Effector memory CD8-positive, alpha-beta T cell (primary cell): Measurements from ENCODE around the gene PRADC1.

Experiments
- ATAC-seq: fragments of 150-1000 bp; cut with Tn5 transposase; replicated peaks from 2 replicates; pipeline ENCODE4 v1.10.0; 2021; ENCODE audit warnings: mild to moderate bottlenecking, moderate library complexity
- DNase-seq, 3 experiments: peaks; one replicate each; pipeline ENCODE4 v3.0.0; 2021
- H3K27ac Mint-ChIP-seq, 2 donors: one replicate each; pipeline ENCODE4 v1.8.0; 2022; ENCODE audit warnings: mild to moderate bottlenecking in 2 of 2, mixed read lengths in 2 of 2, moderate library complexity in 2 of 2
- H3K27me3 Mint-ChIP-seq, 2 donors: one replicate each; pipeline ENCODE4 v1.8.0; 2022; ENCODE audit warnings: mixed read lengths in 2 of 2
- H3K36me3 Mint-ChIP-seq: one replicate; pipeline ENCODE4 v1.8.0; 2022; ENCODE audit warnings: mild to moderate bottlenecking, moderate library complexity, mixed read lengths; ENCODE audit not compliant: insufficient read depth
- H3K4me1 Mint-ChIP-seq, 2 donors: one replicate each; pipeline ENCODE4 v1.8.0; 2022; ENCODE audit warnings: low read depth in 2 of 2, mixed read lengths in 2 of 2
- H3K4me3 Mint-ChIP-seq, 2 donors: one replicate each; pipeline ENCODE4 v1.8.0; 2022; ENCODE audit warnings: mild to moderate bottlenecking in 2 of 2, mixed read lengths in 2 of 2, moderate library complexity in 2 of 2
- H3K9me3 Mint-ChIP-seq, 2 donors: one replicate each; pipeline ENCODE4 v1.8.0; 2022; ENCODE audit warnings: mixed read lengths in 2 of 2

The PRADC1 gene

GRCh38 chr2:73187549-73187948 is 45.5 kb downstream of the PRADC1 start:
- DNase-seq (no peak), ATAC-seq (no peak)
- Mint-ChIP-seq H3K27me3 (peaks cover 20 to 31% of the 10 kb centered on the region in 2 donors), H3K27ac (no peak overlapping the region), H3K36me3 (no peaks in the 10 kb centered on the region), H3K4me1 (no peaks in the 10 kb centered on the region), H3K9me3 (no peaks in the 10 kb centered on the region), H3K4me3 (no peak overlapping the region)

DNA sequence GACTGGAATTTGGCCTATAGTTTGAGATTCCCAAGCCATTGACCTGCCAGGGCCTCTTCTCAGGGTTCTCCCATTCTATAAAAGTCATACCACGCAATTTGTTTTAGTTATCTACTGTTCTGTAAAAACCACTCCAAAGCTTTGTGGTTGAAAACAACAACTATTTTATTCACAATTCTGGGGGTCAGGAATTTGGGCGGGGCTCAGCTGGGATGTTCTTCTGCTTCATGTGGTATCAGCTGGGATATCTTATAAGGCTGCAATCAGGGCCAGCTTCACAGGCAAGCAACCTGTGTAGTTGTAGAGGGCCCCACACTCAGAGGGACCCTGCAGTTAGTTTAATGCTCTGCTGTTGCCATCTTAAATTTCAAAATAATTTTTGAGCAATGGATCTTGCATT is 47.1 kb downstream of the PRADC1 start:
- DNase-seq = no peak
- H3K27me3 Mint-ChIP-seq = peaks cover 28 to 31% of the 10 kb centered on the region in 2 donors

More for the DNA sequence above, 47.1 kb downstream of the PRADC1 start:
- Mint-ChIP-seq H3K9me3 (no peaks in the 10 kb centered on the region), H3K4me3 (no peak overlapping the region), H3K4me1 (no peaks in the 10 kb centered on the region), H3K27ac (no peak overlapping the region), H3K36me3 (no peaks in the 10 kb centered on the region)
- ATAC-seq = no peak
